Mesenchymal stem cell (in vitro differentiated cells and primary cell): ENCODE results near the gene PRR29.

ENCODE experiments used
- DNase-seq: peaks from one replicate; pipeline ENCODE4 v3.0.0-alpha.2; 2013
- H2AFZ ChIP-seq: one replicate; pipeline ENCODE4 v1.6.1; 2013; ENCODE audit warnings: low read depth, mild to moderate bottlenecking, control low read depth, inconsistent platforms, low read length, moderate library complexity
- H2AK5ac ChIP-seq: 2 replicates; pipeline ENCODE4 v1.6.1; 2013; ENCODE audit warnings: low read length, moderate library complexity, mild to moderate bottlenecking, inconsistent platforms; ENCODE audit not compliant: severe bottlenecking
- H2BK120ac ChIP-seq: one replicate; pipeline ENCODE4 v1.6.1; 2013; ENCODE audit warnings: low read depth, mild to moderate bottlenecking, inconsistent platforms, low read length, moderate library complexity
- H2BK12ac ChIP-seq, 2 experiments: one replicate each; pipeline ENCODE4 v1.6.1; 2013; ENCODE audit warnings: inconsistent platforms in 2 of 2, low read length in 2 of 2, mild to moderate bottlenecking in 2 of 2, moderate library complexity in 2 of 2, control low read depth in 1 of 2
- H2BK15ac ChIP-seq: one replicate; pipeline ENCODE4 v1.6.1; 2013; ENCODE audit warnings: mild to moderate bottlenecking, low read depth, inconsistent platforms; ENCODE audit not compliant: poor library complexity, severe bottlenecking
- H2BK5ac ChIP-seq: 2 replicates; pipeline ENCODE4 v1.6.1; 2013; ENCODE audit warnings: low read depth, mild to moderate bottlenecking, low read length, control low read depth, inconsistent platforms; ENCODE audit not compliant: poor library complexity, severe bottlenecking
- H3K14ac ChIP-seq, 2 experiments: one replicate each; pipeline ENCODE4 v1.6.1; 2013; ENCODE audit warnings: inconsistent platforms in 2 of 2, low read length in 2 of 2, control low read depth in 1 of 2, mild to moderate bottlenecking in 1 of 2, moderate library complexity in 1 of 2
- H3K18ac ChIP-seq, 2 experiments: one replicate each; pipeline ENCODE4 v1.6.1; 2013; ENCODE audit warnings: inconsistent platforms in 2 of 2, low read length in 2 of 2, control low read depth in 1 of 2, low read depth in 1 of 2, mild to moderate bottlenecking in 1 of 2
- H3K23ac ChIP-seq, 2 experiments: one replicate each; pipeline ENCODE4 v1.6.1; 2013; ENCODE audit warnings: inconsistent platforms in 2 of 2, low read length in 2 of 2, mild to moderate bottlenecking in 2 of 2, moderate library complexity in 2 of 2, control low read depth in 1 of 2
- H3K27ac ChIP-seq: 2 replicates; pipeline ENCODE4 v1.5.1; 2013; ENCODE audit warnings: mild to moderate bottlenecking, moderate library complexity, low read length, control low read depth, inconsistent platforms; ENCODE audit not compliant: poor library complexity, severe bottlenecking
- H3K27me3 ChIP-seq, 2 experiments: 2 replicates each; pipeline versions ENCODE4 v1.6.1 to v1.7.0; 2013; ENCODE audit warnings: low read length in 2 of 2, mild to moderate bottlenecking in 2 of 2, moderate library complexity in 2 of 2, control low read depth in 1 of 2, inconsistent platforms in 1 of 2; ENCODE audit not compliant: control insufficient read depth in 1 of 2, insufficient read depth in 1 of 2
- H3K36me3 ChIP-seq, 2 experiments: 2 replicates each; pipeline versions ENCODE4 v1.6.1 to v1.7.0; 2013; ENCODE audit warnings: low read length in 2 of 2, control low read depth in 1 of 2, inconsistent platforms in 1 of 2, low read depth in 1 of 2, mild to moderate bottlenecking in 1 of 2; ENCODE audit not compliant: insufficient read depth in 2 of 2, control insufficient read depth in 1 of 2
- H3K4ac ChIP-seq, 2 experiments: one replicate each; pipeline ENCODE4 v1.6.1; 2013; ENCODE audit warnings: inconsistent platforms in 2 of 2, low read length in 2 of 2, mild to moderate bottlenecking in 2 of 2, moderate library complexity in 2 of 2, control low read depth in 1 of 2, low read depth in 1 of 2
- H3K4me1 ChIP-seq: 2 replicates; pipeline ENCODE4 v1.6.1; 2013; ENCODE audit warnings: low read depth, low read length, control low read depth; ENCODE audit not compliant: control insufficient read depth, insufficient read depth
- H3K4me2 ChIP-seq: 2 replicates; pipeline ENCODE4 v1.6.1; 2013; ENCODE audit warnings: low read length, mild to moderate bottlenecking, inconsistent platforms; ENCODE audit not compliant: poor library complexity, severe bottlenecking
- H3K4me3 ChIP-seq, 2 experiments: 2 replicates each; pipeline versions ENCODE4 v1.5.1 to v1.7.0; 2013; ENCODE audit warnings: low read length in 2 of 2, mild to moderate bottlenecking in 2 of 2, control low read depth in 1 of 2, low read depth in 1 of 2; ENCODE audit not compliant: insufficient read depth in 1 of 2
- H3K79me1 ChIP-seq: replicated peaks from 2 replicates; pipeline ENCODE4 v1.6.1; 2013; ENCODE audit warnings: mild to moderate bottlenecking, control low read depth, low read length, inconsistent platforms; ENCODE audit not compliant: poor library complexity, severe bottlenecking
- H3K9ac ChIP-seq: 2 replicates; pipeline ENCODE4 v1.7.0; 2013; ENCODE audit warnings: mild to moderate bottlenecking, low read length, moderate library complexity
- H3K9me3 ChIP-seq: 2 replicates; pipeline ENCODE4 v1.7.0; 2013; ENCODE audit warnings: mild to moderate bottlenecking, low read length; ENCODE audit not compliant: control insufficient read depth
- H4K8ac ChIP-seq: one replicate; pipeline ENCODE4 v1.6.1; 2013; ENCODE audit warnings: inconsistent platforms, mild to moderate bottlenecking, low read length, moderate library complexity
- H4K91ac ChIP-seq: one replicate; pipeline ENCODE4 v1.6.1; 2013; ENCODE audit warnings: mild to moderate bottlenecking, low read length, inconsistent platforms
- WGBS: methylation state at CpG from one replicate; pipeline ENCODE4 v1.1.7; 2013; ENCODE audit warnings: mixed read lengths; 5-methylcytosine and 5-hydroxymethylcytosine counted together

Gene PRR29

GRCh38 chr17:64038331-64039105 lies 40.4 kb downstream of the PRR29 start:
- Histone ChIP-seq H2BK12ac (no peak overlapping the region), H3K4me1 (no peaks in the 10 kb centered on the region), H4K91ac (no peak overlapping the region), H3K9ac (no peak overlapping the region), H2BK5ac (no peak overlapping the region), H2BK15ac (no peak overlapping the region), H3K4me3 (no peak overlapping the region), H2BK120ac (no peak overlapping the region), H3K27ac (no peak overlapping the region), H2AK5ac (no peak overlapping the region), H3K79me1 (no peaks in the 10 kb centered on the region), H3K4ac (no peak overlapping the region), H2AFZ (no peak overlapping the region), H4K8ac (no peak overlapping the region), H3K9me3 (no peaks in the 10 kb centered on the region), H3K23ac (no peak overlapping the region), H3K36me3 (peaks cover 19 to 55% of the 10 kb centered on the region in 2 experiments), H3K18ac (no peak overlapping the region), H3K14ac (no peak overlapping the region), H3K4me2 (no peak overlapping the region), H3K27me3 (no peaks in the 10 kb centered on the region)
- DNase-seq: no peak
- 86% methylated on average over 15 of the region's 16 CpGs for WGBS

GRCh38 chr17:64039106-64039400 lies 40.9 kb downstream of the PRR29 start:
- Histone ChIP-seq H3K4me2 (no peak overlapping the region), H3K23ac (no peak overlapping the region), H3K79me1 (no peaks in the 10 kb centered on the region), H3K14ac (no peak overlapping the region), H2BK5ac (no peak overlapping the region), H3K36me3 (peaks cover 25 to 61% of the 10 kb centered on the region in 2 experiments), H2BK12ac (no peak overlapping the region), H2AK5ac (no peak overlapping the region), H3K9me3 (no peaks in the 10 kb centered on the region), H3K4me3 (no peak overlapping the region), H2AFZ (no peak overlapping the region), H3K9ac (no peak overlapping the region), H4K8ac (no peak overlapping the region), H3K18ac (no peak overlapping the region), H3K27ac (no peak overlapping the region), H3K4ac (no peak overlapping the region), H2BK120ac (no peak overlapping the region), H2BK15ac (no peak overlapping the region), H4K91ac (no peak overlapping the region), H3K4me1 (no peaks in the 10 kb centered on the region), H3K27me3 (no peaks in the 10 kb centered on the region)
- DNase-seq: no peak
- WGBS: 100% methylated on average over 1 of the region's 3 CpGs

- no peak overlapping the region for H2AK5ac ChIP-seq
- H2BK15ac ChIP-seq: no peak overlapping the region
- no peak overlapping the region for H3K23ac ChIP-seq
- H3K4ac ChIP-seq: no peak overlapping the region
- no peaks in the 10 kb centered on the region for H3K4me1 ChIP-seq
- peaks cover 34 to 72% of the 10 kb centered on the region in 2 experiments for H3K36me3 ChIP-seq
- no peak overlapping the region for H2BK120ac ChIP-seq
- no peak overlapping the region for H3K27ac ChIP-seq
- no peak overlapping the region for H2AFZ ChIP-seq
- H3K4me2 ChIP-seq: no peak overlapping the region
- H3K18ac ChIP-seq: no peak overlapping the region
- H4K91ac ChIP-seq: no peak overlapping the region
- H2BK12ac ChIP-seq: no peak overlapping the region
- H4K8ac ChIP-seq: no peak overlapping the region
- no peaks in the 10 kb centered on the region for H3K9me3 ChIP-seq
- no peaks in the 10 kb centered on the region for H3K79me1 ChIP-seq
- H3K14ac ChIP-seq: no peak overlapping the region
- no peak overlapping the region for H3K4me3 ChIP-seq
- H3K9ac ChIP-seq: no peak overlapping the region
- H3K27me3 ChIP-seq: no peaks in the 10 kb centered on the region
- no peak overlapping the region for H2BK5ac ChIP-seq
- DNase-seq: no peak
- WGBS: 88% methylated on average over 6 of the region's 6 CpGs
Observed at GRCh38 chr17:64040206-64040605, 42.1 kb downstream of the PRR29 start.

- Histone ChIP-seq H3K4ac (no peak overlapping the region), H2BK5ac (no peak overlapping the region), H3K27me3 (no peaks in the 10 kb centered on the region), H2AFZ (no peak overlapping the region), H4K8ac (no peak overlapping the region), H2BK15ac (no peak overlapping the region), H3K79me1 (no peaks in the 10 kb centered on the region), H3K14ac (no peak overlapping the region), H3K23ac (no peak overlapping the region), H3K4me1 (no peaks in the 10 kb centered on the region), H3K36me3 (peaks cover 44 to 89% of the 10 kb centered on the region in 2 experiments), H3K18ac (no peak overlapping the region), H2AK5ac (no peak overlapping the region), H3K9ac (no peak overlapping the region), H3K27ac (no peak overlapping the region), H3K4me3 (no peak overlapping the region), H3K9me3 (no peaks in the 10 kb centered on the region), H2BK12ac (no peak overlapping the region), H3K4me2 (no peak overlapping the region), H4K91ac (peak overlapping the region; percentile 10), H2BK120ac (no peak overlapping the region)
- 79% methylated on average over 11 of the region's 11 CpGs for WGBS
- no peak for DNase-seq
Observed at GRCh38 chr17:64041912-64042311, 43.8 kb downstream of the PRR29 start.
